Panc1 (cell line): ENCODE data around the gene ZACN.

Experiments used
- CTCF ChIP-seq: fragments of 450-650 bp; IDR thresholded peaks from 2 replicates; pipeline ENCODE4 v1.5.1; 2017; ENCODE audit warnings: mild to moderate bottlenecking
- POLR2AphosphoS5 ChIP-seq: IDR thresholded peaks from 2 replicates; pipeline ENCODE4 v1.6.1; 2012; ENCODE audit warnings: mild to moderate bottlenecking, low read depth, low read length, moderate library complexity

DNA sequence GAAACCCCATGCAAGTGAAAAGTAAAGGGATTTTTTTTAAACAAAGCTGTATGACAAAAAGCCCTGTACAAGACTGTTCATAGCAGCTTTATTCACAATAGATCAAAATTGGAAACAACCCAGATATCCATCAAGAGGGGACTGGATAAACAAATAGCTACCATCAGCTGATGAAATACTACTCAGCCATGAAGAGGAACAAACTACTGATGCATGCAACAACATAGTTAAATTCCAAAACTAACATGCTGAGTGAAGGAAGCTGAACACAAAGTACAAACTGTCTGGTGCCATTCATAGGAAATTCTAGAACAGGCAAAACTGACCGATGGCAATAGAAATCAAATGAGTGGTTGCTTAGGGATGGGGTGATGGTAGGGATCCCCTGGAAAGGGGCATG lies 46.9 kb downstream of the ZACN start:
- TF ChIP-seq POLR2AphosphoS5 (no peak), CTCF (no peak)
